ENCODE measurements around the gene UMAD1.

GRCh38 chr7:7686811-7687508 is 46.4 kb downstream of the UMAD1 start:
- TF ChIP-seq, protein P1, sequence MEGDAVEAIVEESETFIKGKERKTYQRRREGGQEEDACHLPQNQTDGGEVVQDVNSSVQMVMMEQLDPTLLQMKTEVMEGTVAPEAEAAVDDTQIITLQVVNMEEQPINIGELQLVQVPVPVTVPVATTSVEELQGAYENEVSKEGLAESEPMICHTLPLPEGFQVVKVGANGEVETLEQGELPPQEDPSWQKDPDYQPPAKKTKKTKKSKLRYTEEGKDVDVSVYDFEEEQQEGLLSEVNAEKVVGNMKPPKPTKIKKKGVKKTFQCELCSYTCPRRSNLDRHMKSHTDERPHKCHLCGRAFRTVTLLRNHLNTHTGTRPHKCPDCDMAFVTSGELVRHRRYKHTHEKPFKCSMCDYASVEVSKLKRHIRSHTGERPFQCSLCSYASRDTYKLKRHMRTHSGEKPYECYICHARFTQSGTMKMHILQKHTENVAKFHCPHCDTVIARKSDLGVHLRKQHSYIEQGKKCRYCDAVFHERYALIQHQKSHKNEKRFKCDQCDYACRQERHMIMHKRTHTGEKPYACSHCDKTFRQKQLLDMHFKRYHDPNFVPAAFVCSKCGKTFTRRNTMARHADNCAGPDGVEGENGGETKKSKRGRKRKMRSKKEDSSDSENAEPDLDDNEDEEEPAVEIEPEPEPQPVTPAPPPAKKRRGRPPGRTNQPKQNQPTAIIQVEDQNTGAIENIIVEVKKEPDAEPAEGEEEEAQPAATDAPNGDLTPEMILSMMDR (IDR thresholded peaks at IDR 0.05) = no peak
- no peak for TF ChIP-seq POLR2A (IDR thresholded peaks at IDR 0.05)

Data from thyroid gland (tissue), 4 donors.